Mesangial cell (primary cell): ENCODE data around the gene C2CD5. TPM values are rescaled to one million over a fixed set of nuclear protein-coding genes. Genes with fewer than 3 reads are reported as not detected.

Experiments
- total RNA-seq: library from RNA; depleted of rRNA; stranded (reverse); fragments of >200 nt; gene quantifications from 2 replicates; pipeline ENCODE4 v1.2.3, GENCODE V29; 2015

The C2CD5 gene, protein sequence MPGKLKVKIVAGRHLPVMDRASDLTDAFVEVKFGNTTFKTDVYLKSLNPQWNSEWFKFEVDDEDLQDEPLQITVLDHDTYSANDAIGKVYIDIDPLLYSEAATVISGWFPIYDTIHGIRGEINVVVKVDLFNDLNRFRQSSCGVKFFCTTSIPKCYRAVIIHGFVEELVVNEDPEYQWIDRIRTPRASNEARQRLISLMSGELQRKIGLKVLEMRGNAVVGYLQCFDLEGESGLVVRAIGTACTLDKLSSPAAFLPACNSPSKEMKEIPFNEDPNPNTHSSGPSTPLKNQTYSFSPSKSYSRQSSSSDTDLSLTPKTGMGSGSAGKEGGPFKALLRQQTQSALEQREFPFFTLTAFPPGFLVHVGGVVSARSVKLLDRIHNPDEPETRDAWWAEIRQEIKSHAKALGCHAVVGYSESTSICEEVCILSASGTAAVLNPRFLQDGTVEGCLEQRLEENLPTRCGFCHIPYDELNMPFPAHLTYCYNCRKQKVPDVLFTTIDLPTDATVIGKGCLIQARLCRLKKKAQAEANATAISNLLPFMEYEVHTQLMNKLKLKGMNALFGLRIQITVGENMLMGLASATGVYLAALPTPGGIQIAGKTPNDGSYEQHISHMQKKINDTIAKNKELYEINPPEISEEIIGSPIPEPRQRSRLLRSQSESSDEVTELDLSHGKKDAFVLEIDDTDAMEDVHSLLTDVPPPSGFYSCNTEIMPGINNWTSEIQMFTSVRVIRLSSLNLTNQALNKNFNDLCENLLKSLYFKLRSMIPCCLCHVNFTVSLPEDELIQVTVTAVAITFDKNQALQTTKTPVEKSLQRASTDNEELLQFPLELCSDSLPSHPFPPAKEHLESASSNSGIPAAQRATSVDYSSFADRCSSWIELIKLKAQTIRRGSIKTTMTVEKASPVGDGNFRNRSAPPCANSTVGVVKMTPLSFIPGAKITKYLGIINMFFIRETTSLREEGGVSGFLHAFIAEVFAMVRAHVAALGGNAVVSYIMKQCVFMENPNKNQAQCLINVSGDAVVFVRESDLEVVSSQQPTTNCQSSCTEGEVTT
- total RNA-seq: 10.3 and 20.2 TPM in 2 replicates

DNA sequence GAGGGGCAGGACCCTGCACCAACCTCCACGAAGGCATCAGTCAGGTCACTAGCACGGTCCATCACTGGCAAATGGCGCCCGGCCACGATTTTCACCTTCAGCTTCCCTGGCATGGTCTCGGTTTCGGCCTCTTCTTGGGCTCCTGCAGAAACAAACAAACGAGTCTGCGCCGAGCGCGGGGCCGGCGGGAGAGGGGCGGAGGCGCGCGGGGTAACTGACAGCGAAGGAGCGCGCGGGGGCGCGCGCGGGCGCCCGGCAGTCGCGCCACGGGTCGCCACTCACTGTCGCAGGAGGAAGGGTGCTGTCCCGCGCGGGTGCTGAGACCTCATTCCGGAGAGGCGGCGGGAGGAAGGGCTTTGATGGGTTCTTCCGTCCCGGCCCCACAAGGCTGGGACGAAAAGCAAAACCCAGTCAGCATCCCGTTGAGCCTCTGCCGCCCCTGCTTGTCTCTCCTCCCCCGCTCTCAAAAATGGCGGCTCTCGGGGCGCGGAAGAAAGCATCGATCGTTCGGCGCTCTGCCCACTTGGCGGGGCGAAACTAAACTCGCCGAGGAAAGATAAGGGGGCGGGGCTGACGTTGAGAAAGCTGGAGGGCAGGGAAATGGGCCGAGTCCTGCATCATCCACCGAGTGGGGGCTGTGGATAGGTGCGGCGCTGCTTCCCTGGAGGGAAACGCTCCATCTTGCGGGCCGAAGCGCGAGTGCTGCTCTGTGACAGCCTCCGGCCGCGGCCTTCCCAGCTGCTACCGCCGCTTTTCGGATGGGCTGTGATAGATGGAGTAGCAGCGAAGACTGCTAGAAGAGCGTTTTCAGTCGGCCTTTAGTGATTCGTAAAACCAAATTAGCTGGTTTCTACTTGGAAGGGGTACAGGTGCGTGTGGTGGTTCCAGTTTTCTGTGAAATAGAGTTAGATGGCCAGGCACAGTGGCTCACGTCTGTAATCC lies at the start of gene C2CD5:
Gene C2CD5 (minus strand): TSS at position 505 of the 942 bp plus-strand sequence. CDS start 392 bp downstream, at position 113.

Other genes starting within 250 kb of the C2CD5 start
- gene ST8SIA1, start 209.8 kb downstream of the C2CD5 start, total RNA-seq: 0.13 and 0.16 TPM in 2 replicates
- 17.6 and 25.2 TPM in 2 replicates for gene ETNK1, start 80.6 kb upstream of the C2CD5 start, total RNA-seq